Effector memory CD4-positive, alpha-beta T cell (primary cell): ENCODE data around the gene CARMIL3.

Source experiments
- DNase-seq, 3 donors: peaks; one replicate each; pipeline ENCODE4 v3.0.0-alpha.2; 2020
- H3K27ac ChIP-seq: 2 replicates; pipeline ENCODE4 v1.7.0; 2013; ENCODE audit warnings: mild to moderate bottlenecking, low read length, moderate library complexity; ENCODE audit not compliant: insufficient read depth, poor library complexity, severe bottlenecking
- H3K27me3 ChIP-seq: replicated peaks from 2 replicates; pipeline ENCODE4 v1.7.0; 2013; ENCODE audit warnings: mild to moderate bottlenecking, low read length; ENCODE audit not compliant: insufficient read depth, control insufficient read depth, poor library complexity, severe bottlenecking
- H3K36me3 ChIP-seq: 2 replicates; pipeline ENCODE4 v1.7.0; 2013; ENCODE audit warnings: mild to moderate bottlenecking, low read length, moderate library complexity; ENCODE audit not compliant: control insufficient read depth, insufficient read depth
- H3K4me1 ChIP-seq: 2 replicates; pipeline ENCODE4 v1.7.0; 2013; ENCODE audit warnings: low read length, mild to moderate bottlenecking; ENCODE audit not compliant: control insufficient read depth, insufficient read depth, poor library complexity, severe bottlenecking
- H3K4me3 ChIP-seq: 2 replicates; pipeline ENCODE4 v1.7.0; 2013; ENCODE audit warnings: low read length, low read depth, mild to moderate bottlenecking; ENCODE audit not compliant: insufficient read depth, poor library complexity, severe bottlenecking
- H3K9me3 ChIP-seq: 2 replicates; pipeline ENCODE4 v1.7.0; 2013; ENCODE audit warnings: mild to moderate bottlenecking, low read length, moderate library complexity; ENCODE audit not compliant: control insufficient read depth

The CARMIL3 gene

GRCh38 chr14:24095271-24096068 is 43.7 kb downstream of the CARMIL3 start:
- peak in 1 of 3 donors; percentile 9 for DNase-seq
- Histone ChIP-seq H3K36me3 (peaks cover 18% of the 10 kb centered on the region), H3K9me3 (no peaks in the 10 kb centered on the region), H3K27ac (peak overlapping the region; percentile 84), H3K4me3 (peak overlapping the region; percentile 90), H3K4me1 (no peaks in the 10 kb centered on the region), H3K27me3 (no peaks in the 10 kb centered on the region)

GRCh38 chr14:24096545-24097181 is 44.9 kb downstream of the CARMIL3 start:
- Histone ChIP-seq H3K9me3 (no peaks in the 10 kb centered on the region), H3K36me3 (peaks cover 18% of the 10 kb centered on the region), H3K27me3 (no peaks in the 10 kb centered on the region), H3K27ac (no peak overlapping the region), H3K4me3 (no peak overlapping the region), H3K4me1 (no peaks in the 10 kb centered on the region)
- no peak for DNase-seq

- DNase-seq, result no peak
- Histone ChIP-seq H3K36me3 (peaks cover 26% of the 10 kb centered on the region), H3K4me1 (no peaks in the 10 kb centered on the region), H3K4me3 (no peak overlapping the region), H3K27me3 (no peaks in the 10 kb centered on the region), H3K9me3 (no peaks in the 10 kb centered on the region), H3K27ac (no peak overlapping the region)
These were observed 46.6 kb downstream of the CARMIL3 start for GRCh38 chr14:24098229-24098926.

- no peaks in the 10 kb centered on the region for H3K27me3 ChIP-seq
- no peak overlapping the region for H3K27ac ChIP-seq
- H3K4me1 ChIP-seq, result no peaks in the 10 kb centered on the region
- H3K36me3 ChIP-seq, result peaks cover 31% of the 10 kb centered on the region
- no peak overlapping the region for H3K4me3 ChIP-seq
- no peak for DNase-seq
- no peaks in the 10 kb centered on the region for H3K9me3 ChIP-seq
These were observed 47.4 kb downstream of the CARMIL3 start for GRCh38 chr14:24098927-24099813.

- Histone ChIP-seq H3K27ac (no peak overlapping the region), H3K4me3 (no peak overlapping the region), H3K27me3 (no peaks in the 10 kb centered on the region), H3K9me3 (no peaks in the 10 kb centered on the region), H3K4me1 (no peaks in the 10 kb centered on the region), H3K36me3 (peaks cover 31% of the 10 kb centered on the region)
- DNase-seq, result no peak
These were observed 48.6 kb downstream of the CARMIL3 start for GRCh38 chr14:24100197-24100981.

GRCh38 chr14:24100982-24101494 is 49.2 kb downstream of the CARMIL3 start:
- peaks cover 31% of the 10 kb centered on the region for H3K36me3 ChIP-seq
- DNase-seq, result no peak
- no peaks in the 10 kb centered on the region for H3K9me3 ChIP-seq
- H3K4me3 ChIP-seq, result no peak overlapping the region
- H3K27me3 ChIP-seq, result no peaks in the 10 kb centered on the region
- H3K27ac ChIP-seq, result no peak overlapping the region
- H3K4me1 ChIP-seq, result no peaks in the 10 kb centered on the region

- no peaks in the 10 kb centered on the region for H3K27me3 ChIP-seq
- peaks cover 31% of the 10 kb centered on the region for H3K36me3 ChIP-seq
- no peak overlapping the region for H3K4me3 ChIP-seq
- H3K4me1 ChIP-seq, result no peaks in the 10 kb centered on the region
- H3K9me3 ChIP-seq, result no peaks in the 10 kb centered on the region
- DNase-seq, result no peak
- no peak overlapping the region for H3K27ac ChIP-seq
These were observed 50.7 kb downstream of the CARMIL3 start for GRCh38 chr14:24102357-24103048.

- no peak for DNase-seq
These were observed 51.6 kb downstream of the CARMIL3 start for GRCh38 chr14:24103451-24103850.

More at GRCh38 chr14:24103451-24103850, 51.6 kb downstream of the CARMIL3 start:
- no peaks in the 10 kb centered on the region for H3K4me1 ChIP-seq
- H3K4me3 ChIP-seq, result no peak overlapping the region
- H3K27me3 ChIP-seq, result no peaks in the 10 kb centered on the region
- H3K27ac ChIP-seq, result no peak overlapping the region
- no peaks in the 10 kb centered on the region for H3K9me3 ChIP-seq
- H3K36me3 ChIP-seq, result peaks cover 27% of the 10 kb centered on the region
